DMS 273 treated with DMSO at 0.1 percent for 48 hours (cell line): ENCODE measurements around the gene TRIM3.

Experiments
- DNase-seq: peaks from one replicate; lab custom pipeline; 2025; lab: John Stamatoyannopoulos, UW

TRIM3 gene

DNA sequence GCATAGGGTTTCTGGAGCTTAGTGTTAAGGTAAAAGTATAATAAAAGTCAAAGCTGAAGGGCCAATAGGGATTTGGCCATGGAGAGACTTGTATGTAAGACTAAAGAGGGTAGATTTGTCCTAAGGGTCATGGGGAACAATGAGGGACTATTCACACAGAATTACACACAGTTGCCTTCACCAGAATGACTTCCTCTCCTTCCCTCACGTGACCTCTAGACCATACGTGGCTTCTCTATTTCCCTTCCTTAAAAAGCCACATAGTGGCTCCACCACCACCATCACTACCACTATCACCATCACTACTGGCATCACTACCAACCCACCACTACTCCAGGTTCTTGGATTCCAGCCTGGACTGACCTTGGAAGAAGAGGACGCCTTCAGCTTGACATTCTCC lies 35.7 kb downstream of the TRIM3 start:
- no peak for DNase-seq

DNA sequence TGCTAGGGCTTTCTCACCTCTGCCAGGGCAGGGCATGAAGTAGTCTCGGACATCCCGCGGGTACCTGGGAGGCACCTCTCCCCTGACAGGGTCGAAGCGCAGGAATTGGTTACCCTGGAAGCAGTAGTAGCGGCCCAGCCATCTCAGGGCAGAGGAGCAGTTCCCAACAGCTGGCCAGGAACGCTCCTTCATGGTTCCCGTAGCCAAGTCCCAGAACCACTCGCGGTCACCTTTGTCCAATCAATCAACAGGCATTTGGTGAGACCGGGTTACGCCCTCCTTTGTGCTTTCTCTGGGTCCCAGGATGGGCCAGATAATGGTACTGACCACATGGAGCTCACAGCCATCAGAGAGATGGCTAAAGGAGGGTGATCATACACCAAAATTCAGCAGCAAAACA lies 36.3 kb downstream of the TRIM3 start:
- DNase-seq = no peak

DNA sequence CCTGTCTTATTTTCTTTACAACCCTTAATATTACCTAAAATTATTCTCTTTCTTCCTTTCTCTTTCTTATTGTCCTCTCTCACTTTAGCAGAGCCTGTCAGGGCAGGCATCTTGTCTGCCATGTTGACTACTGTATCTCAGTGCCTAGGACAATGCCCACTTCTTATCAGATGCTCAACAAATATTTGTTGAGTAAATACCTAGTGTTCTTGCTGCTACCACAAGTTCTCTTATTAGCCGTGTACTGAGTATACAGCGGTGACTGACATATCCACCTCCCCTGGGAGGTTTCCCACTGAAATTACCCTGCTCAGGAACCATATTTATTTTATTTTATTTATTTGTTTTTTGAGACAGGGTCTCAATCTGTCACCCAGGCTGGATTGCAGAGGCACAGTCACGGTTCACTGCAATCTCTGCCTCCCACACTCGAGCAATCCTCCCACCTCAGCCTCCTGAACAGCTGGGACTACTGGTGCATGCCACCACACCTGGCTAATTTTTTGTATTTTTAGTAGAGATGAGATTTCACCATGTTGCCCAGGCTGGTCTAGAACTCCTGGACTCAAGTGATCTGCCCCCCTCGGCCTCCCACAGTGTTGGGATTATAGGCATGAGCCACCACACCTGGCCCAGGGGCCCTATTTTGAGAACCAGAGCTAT lies 39.6 kb downstream of the TRIM3 start:
- DNase-seq = no peak

DNA sequence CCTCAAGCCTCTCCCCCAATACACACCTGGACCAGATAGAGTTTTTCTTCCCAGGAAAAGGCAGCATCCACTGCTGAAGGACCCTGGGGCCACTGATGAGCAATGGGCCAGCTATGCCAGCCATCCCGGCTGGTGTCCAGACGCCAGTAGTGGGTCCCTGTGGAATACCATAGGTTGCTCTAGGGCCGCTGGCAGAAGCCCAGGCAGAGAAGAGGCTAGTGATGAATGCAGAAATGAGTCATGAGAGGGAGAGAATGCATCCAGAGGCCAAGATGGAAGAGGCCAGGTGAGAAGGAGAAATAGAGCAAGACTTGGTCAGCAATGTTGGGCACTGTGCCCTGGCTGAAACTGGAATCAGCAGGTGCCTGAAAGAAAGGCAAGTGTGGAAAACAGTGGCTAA lies 41.9 kb downstream of the TRIM3 start:
- no peak for DNase-seq

DNA sequence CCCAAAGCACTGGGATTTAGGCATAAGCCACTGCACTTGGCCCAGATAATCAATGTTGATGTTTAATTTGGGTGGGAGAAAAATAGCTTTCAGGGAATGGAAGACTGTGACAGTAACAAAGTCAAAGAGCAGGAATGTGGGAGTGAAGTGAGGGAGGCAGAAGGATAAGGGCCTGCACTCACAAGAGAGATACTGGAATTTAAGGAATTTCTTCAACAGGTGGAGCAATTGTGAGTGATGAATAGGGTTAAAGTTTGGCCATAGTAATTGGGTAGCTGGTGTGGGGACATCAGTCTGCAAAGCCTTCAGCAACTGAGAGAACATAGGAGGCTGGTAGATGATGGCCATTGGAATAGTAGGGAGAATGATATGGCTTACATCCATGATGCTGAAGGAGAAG lies 46.2 kb downstream of the TRIM3 start:
- no peak for DNase-seq

DNA sequence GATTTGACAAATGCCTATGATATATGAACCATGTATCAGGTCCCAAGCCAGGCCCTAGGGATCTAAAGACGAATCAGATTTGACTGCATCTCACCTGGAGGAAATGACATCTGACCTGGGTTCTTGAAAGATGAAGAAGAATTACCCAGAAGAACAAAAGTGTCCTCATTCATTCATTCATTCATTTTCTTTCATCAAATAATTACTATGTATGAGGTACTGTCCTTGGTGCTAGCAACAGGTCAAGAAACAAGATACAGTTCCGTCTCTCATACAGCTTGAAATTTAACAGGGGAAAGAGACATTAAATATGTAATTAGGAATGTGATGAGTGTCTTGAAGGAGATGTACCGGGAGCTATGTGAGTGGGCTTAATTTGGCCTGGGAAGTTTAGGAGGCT lies 53.1 kb downstream of the TRIM3 start:
- no peak for DNase-seq

DNA sequence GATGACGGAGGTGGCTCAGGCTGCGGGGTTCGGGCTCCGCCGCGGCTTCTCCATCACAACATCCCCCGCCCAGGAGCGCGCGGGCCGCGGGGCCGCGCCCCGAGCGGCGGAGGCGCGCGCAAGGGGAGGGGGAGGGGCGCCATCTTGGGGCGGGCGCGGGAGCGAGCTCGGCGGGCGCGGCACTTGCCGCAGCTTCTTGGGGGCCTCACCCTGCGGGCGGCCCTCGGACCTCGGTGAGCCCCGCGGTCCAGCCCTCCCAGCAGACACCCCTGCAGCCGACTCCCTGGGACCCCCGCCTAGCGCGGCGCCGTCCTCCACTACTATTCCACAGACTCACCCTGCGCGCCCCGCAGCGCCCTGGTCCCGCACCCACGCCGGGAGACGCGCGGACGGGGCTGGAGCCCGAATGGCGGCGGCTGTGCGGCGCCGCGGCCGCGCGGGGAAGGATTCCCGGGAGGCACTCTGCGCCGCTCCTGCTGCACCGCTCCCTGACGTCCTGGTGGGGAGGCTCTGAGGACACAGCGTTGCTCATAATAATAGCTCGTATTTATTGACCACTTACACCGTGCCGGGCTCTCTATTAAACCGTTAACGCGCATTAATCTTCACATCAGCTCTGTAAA lies 54.6 kb downstream of the TRIM3 start, which contains the start of gene APBB1:
Gene APBB1 (minus strand): TSS at position 86 of the 623 bp plus-strand sequence. CDS start 7,747 bp downstream, outside the sequence.
- no peak for DNase-seq

DNA sequence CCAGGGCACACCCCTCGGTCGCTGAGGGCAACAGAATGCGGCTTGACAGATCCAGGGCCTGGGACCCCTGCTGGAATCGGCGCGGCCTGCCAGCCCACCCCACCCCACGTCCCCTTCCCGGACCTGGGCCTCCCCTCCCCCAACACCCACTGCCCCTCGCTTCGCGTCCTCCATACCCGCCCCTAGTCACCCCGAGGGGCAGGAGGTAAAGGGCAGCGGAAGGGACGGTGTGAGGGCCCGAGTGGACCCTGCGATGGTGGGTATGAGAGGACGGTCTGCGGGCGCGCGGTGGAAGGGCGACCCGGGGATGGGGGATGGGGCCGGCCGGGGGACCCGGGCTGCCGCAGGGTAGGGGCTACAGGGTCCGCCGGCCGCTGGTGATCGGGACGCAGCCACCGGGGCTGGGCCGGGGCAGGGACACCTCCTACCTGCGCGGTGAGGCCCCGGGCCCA lies 55.2 kb downstream of the TRIM3 start:
- no peak for DNase-seq

DNA sequence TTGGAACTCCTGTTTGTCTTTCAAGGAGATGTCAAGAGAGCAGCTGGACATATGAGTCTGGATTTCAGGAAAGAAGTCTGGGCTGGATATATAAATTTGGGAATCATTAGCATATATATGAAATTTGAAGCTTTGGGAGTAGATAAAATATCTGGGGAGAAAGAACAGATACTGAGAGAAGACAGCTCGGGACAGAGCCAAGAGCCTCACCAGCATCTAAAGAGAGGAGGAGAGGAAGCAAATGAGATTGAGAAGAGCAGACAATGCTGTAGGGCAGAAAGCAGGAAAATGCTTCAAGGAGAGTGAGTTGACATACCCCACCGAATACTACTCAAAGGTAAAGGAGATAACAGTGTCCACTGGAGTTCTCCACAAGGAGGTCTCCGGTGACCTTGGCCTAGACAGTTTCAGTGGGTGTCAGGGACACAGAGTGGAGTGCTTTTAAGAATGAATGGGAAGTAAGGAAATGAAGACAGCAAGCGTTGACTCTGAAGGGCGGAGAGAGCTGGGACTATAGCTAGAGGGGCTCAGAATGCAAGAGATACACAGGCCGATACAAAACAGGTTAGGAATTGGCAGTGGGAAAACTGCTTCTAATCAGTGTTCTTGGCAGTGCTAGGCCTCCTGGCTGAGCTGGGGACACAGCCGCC lies 55.7 kb downstream of the TRIM3 start:
- no peak for DNase-seq

DNA sequence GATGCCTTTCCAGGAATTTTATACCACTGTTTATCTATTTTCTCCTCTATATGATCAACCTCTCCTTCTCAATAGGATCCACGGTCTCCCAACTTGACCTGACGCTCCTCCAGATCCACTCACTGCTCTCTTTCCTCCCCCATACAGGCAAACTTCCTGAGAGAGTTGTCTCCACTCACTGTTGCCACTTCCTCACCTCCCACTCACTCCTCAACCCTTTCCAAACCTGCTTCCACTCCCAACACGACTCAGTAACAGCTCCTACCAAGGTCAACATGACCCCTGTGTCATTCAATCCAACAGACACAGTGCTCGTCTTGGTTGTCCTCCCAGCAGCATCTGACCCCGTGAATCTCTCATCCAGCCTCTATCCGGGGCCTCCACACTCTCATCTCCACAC lies 57.9 kb downstream of the TRIM3 start:
- no peak for DNase-seq

DNA sequence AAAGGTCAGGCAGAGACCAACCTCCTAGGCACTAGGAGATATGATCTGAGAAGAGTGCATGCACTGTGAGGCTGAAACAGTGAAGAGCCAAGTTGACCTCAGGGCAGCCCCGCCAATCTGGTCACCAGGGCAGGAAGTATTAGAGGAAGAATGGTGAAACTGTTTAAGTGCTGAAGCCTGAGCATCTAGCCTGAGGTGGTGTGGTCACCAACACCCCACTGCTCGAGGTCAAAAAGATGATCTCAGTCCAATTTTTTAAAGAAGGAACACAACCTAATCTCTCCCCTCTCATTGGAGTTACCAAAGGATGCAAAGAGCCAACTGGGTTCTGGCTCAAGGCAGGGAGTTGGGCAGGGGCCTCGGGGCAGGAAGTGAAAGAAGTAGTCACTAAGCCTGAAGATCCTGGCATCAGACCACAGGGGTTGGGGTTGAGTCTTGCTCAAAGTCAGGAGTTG lies 58.8 kb downstream of the TRIM3 start:
- no peak for DNase-seq

DNA sequence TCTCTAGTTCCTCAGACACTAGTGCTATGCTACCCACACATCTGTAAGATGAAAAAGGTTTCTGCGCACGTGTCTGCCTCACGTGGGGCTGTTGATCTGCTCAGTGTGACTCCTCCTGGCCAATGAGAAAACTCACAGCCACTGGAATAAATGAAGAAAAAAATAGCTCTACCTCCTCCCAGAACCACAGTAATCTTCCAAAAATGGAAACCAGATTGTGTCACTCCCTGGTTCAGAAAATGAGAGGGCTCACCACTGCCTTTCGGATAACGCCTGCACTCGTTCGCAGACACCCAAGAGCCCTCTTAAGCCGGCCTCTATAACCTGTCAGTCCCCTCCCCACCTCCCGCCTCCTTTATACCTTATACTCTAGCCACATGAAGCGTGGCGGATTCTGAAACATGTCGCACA lies 59.9 kb downstream of the TRIM3 start:
- no peak for DNase-seq

DNA sequence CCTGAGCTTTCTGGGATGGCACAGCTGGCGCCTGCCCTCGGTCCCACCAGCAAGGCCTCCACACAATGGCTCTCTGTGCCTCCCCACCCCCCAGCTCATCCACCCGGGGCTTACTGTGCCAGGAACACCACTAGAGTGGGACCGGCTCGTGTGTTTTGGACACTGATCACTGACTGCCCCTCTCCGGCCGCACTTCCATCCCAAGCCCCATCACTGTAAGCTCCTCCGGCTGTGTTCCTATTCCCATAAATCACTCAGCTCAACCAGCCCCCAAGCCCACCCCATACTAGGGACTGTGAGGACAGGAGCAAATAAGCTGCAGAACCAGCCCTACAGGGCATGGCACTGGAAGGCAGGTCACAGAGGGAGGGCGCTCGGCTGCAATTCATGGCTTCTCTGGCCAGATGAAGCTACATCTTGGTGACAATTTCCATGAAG lies 62.1 kb downstream of the TRIM3 start:
- no peak for DNase-seq

DNA sequence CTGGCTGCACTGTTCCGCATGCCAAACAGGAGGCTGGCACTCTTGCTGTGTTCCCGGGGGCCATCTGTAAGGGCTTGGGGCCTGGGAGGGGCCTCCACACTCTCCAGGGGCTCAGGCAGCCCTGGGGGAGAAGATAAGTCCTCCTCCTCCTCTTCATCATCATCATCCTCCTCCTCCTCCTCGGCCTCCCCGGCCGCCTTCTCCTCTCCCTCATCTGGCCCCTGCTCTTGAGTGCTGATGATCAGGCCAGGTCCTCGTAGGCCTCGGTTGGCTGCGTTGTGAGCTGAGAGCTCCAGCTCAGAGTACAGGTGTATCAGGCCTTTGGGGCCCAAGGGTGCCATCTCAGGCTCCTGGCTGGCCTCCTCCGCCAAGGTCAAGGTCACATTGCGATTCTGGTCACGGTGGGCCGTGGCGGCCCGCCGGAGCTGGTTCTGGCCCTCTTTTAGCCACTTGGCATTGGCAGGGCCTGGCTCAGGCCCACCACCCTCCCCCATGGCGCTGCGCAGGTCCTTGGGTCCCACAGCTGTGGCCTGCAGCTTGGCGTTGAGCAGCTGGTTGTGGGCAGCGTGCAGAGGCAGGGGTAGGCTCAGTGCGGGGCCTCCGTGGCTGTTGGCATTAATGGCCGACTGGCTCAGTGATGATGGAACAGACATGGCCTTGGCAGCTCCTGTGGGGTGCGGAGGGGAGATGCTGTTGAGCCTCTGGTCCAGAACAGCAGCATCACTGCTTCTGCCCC lies 62.9 kb downstream of the TRIM3 start:
- no peak for DNase-seq

DNA sequence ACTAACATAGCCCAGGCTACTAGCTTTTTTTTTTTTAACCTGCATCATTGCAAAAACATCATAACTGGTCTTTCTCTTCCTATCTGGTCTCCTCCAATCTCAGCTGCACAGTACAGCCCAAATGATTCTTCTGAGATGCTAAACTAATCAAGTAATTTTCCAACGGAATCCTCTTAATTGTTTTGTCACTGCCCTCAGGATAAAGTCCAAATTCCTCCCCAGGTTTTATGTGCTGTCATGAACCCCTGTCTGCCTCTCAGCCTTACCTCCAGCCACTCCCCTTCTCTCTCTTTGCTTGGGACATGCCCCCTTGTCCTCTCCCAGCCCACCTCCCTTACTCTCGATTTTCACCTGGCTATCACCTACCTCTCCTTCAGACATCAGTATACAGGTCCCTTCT lies 67.4 kb downstream of the TRIM3 start:
- no peak for DNase-seq

DNA sequence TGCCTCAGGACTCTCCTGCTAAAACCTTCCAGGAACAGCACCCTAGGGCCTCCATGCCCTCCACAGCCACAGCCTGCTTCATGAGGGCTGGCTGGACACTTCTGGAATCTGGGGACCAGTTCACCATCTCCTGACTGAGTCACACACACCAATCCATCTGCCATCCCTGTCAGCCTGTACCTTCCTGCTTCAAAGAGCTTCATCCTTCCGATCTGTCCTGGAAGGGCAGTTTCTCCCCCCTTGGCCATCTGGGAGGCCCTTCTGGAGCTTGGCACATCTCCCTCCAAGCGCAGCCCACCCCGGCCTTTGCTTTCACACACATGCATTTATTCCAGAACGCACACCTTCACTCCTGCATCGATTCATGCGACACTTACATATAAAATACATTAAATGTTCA lies 67.9 kb downstream of the TRIM3 start:
- DNase-seq = no peak

DNA sequence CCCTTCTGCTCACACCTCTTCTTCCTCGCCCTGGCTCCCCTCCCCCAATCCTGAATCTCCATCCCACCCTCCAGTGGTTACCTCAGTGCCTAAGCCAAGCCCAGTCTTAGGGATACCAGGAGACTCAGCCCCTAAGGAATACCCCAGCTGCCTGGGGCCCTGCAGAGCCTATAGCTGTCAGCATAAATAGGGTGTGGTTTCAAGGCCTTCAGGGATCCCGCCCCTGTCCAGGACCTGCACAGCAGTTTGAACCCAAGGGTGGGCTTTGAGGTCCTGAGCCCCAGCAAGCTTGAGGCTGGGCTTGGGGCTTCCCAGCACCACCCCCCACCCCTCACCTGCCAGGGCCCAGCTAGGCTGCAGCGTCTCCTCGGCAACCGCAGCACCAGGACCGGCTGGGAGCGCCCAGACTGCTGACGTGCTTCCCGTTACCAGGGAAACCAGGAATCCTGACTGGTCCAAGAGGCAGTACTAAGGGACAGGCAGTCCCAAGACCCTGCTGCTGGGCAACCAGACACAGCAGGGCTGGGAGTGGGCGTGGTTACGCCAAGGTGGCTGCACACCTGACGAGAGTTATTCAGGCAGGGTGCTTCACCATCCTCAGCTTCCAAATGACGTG lies 68.6 kb downstream of the TRIM3 start:
- DNase-seq = no peak

DNA sequence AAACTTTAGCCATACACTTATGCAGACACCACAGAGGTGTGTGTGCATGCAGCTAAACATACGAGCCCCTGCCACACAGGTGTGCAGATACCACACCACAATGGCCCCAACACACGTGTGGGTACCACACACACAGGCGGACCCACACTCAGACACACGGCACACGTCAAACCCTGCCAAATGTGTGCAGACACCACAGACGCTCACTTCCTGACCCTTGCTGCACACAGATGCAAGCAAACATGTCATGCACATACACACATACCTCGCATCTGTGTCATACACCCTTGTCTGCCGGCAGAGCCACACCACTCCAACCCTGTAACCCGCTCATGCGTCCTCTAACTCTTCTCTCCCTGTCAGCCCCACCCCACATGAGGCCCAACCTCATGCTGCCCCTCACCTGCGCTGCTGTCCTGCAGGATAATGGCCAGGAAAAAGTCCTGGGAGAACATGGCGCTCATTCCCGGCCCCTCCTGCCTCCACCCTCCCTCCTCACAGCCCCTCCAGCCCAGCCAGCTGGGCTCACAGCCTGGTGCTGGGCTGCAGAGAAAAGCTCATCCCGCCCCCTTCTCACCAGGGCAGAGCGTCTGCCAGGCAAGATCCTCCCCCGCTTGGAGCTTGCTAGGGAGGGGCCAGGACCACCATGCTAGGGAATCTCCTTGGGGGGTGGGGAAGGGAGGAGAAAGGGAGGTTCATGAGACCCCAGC lies 69.2 kb downstream of the TRIM3 start:
- DNase-seq = no peak

DNA sequence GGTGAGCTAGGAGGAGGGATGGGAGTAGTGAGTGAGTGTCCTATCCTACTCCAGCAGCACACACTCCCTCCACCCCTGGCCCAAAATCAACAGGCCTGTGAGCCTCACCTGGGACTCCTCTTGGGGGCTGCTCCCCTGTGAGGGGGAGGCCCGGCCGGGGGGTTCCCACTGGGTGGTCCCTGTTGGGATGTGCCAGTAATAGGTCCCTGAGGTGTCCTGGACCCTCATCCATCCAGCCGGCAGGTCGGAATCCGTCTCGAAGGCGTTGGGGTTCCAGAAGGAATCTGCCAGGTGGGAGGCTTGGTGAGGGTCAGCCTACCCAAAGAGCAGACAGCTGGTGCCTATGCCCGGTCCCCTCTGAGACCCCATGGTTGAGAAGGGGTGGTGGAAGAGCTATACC lies 70.2 kb downstream of the TRIM3 start:
- DNase-seq = no peak

DNA sequence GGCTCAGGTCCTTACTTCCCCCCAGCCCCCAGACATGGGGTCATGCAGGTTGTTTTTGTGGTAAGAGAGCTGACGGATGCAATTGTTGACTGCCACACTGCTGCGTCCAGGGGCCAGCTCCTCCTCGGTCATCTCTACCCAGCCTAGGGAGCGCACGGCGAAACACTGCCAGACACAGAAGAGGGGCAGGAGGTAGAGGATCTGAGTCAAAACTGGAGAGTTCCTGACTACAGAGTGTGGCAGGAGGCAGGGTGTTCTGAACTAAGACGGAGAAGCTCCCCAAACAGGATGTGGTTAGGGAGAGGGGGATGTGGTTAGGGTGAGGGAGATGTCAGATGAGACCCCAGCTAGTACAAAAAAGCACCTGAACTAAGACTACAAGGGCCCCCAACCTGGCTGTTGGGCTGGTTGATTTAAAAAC lies 71.2 kb downstream of the TRIM3 start:
- no peak for DNase-seq

DNA sequence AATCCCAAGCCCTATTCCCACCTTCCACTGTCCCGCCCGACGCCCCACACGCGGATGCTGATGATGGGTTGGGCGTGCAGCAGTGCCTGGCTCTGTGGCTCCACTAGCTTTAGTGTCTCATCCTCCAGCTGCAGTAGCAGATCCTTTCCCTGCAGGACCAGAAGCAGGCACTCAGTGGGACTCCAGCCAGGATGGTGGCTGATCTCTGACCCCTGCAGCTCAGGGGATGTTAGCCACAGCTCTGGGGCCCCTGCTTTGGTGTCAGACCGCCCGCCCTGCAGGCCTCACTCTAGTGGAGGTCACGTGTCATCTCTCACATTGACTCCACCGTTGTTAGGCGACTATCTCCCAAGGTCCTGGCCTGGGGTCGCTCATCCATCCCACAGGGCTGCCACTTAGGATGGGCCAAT lies 71.7 kb downstream of the TRIM3 start:
- no peak for DNase-seq
